GM23248 (cell line): ENCODE results near the gene PRG2. TPM values are rescaled to one million over a fixed set of nuclear protein-coding genes. Genes with fewer than 3 reads are reported as not detected.

ENCODE experiments used
- DNase-seq: peaks from one replicate; pipeline ENCODE4 v3.0.0-alpha.2; 2015
- H2AFZ ChIP-seq: fragments of 200-600 bp; sonication (generic); 2 replicates; pipeline ENCODE4 v1.6.1; 2016; ENCODE audit warnings: antibody characterized with exemption
- H3F3A ChIP-seq: fragments of 200-600 bp; sonication (generic); 2 replicates; pipeline ENCODE4 v1.6.1; 2016; ENCODE audit warnings: mild to moderate bottlenecking, antibody characterized with exemption, mixed run types; ENCODE audit not compliant: insufficient read depth
- H3K27ac ChIP-seq: fragments of 200-600 bp; sonication (generic); 2 replicates; pipeline ENCODE4 v1.5.1; 2016; ENCODE audit warnings: mild to moderate bottlenecking
- H3K27me3 ChIP-seq: fragments of 200-600 bp; sonication (generic); replicated peaks from 2 replicates; pipeline ENCODE4 v1.6.1; 2016; ENCODE audit warnings: mild to moderate bottlenecking; ENCODE audit not compliant: insufficient read depth
- H3K36me3 ChIP-seq: fragments of 200-600 bp; sonication (generic); 2 replicates; pipeline ENCODE4 v1.6.1; 2016; ENCODE audit warnings: low read depth, mild to moderate bottlenecking
- H3K4me1 ChIP-seq: fragments of 200-600 bp; sonication (generic); 2 replicates; pipeline ENCODE4 v1.6.1; 2016; ENCODE audit warnings: mild to moderate bottlenecking; ENCODE audit not compliant: insufficient read depth
- H3K4me2 ChIP-seq: fragments of 200-600 bp; sonication (generic); one replicate; pipeline ENCODE4 v1.6.1; 2016; ENCODE audit warnings: mild to moderate bottlenecking; ENCODE audit not compliant: unreplicated experiment
- H3K4me3 ChIP-seq: fragments of 200-600 bp; sonication (generic); 2 replicates; pipeline ENCODE4 v1.5.1; 2016; ENCODE audit warnings: mild to moderate bottlenecking
- H3K79me2 ChIP-seq: fragments of 200-600 bp; sonication (generic); 2 replicates; pipeline ENCODE4 v1.6.1; 2016; ENCODE audit warnings: mild to moderate bottlenecking; ENCODE audit not compliant: insufficient read depth
- H3K9ac ChIP-seq: fragments of 200-600 bp; sonication (generic); 2 replicates; pipeline ENCODE4 v1.6.1; 2016; ENCODE audit warnings: mild to moderate bottlenecking
- H3K9me2 ChIP-seq: fragments of 200-600 bp; sonication (generic); 2 replicates; pipeline ENCODE4 v1.6.1; 2016; ENCODE audit warnings: mixed run types, mild to moderate bottlenecking, moderate library complexity; ENCODE audit not compliant: insufficient read depth
- H3K9me3 ChIP-seq: fragments of 200-600 bp; sonication (generic); one replicate; pipeline ENCODE4 v1.6.1; 2017; ENCODE audit warnings: low read depth
- H4K20me1 ChIP-seq: fragments of 200-600 bp; sonication (generic); 2 replicates; pipeline ENCODE4 v1.6.0; 2016; ENCODE audit not compliant: insufficient read depth
- EZH2 ChIP-seq: fragments of 200-600 bp; sonication (generic); IDR thresholded peaks from 2 replicates; pipeline ENCODE4 v1.6.1; 2018; ENCODE audit warnings: antibody characterized with exemption, mild to moderate bottlenecking; ENCODE audit not compliant: insufficient read depth, poor library complexity, severe bottlenecking
- EZH2phosphoT487 ChIP-seq: fragments of 200-600 bp; sonication (generic); IDR thresholded peaks from 2 replicates; pipeline ENCODE4 v1.6.1; 2018; ENCODE audit warnings: antibody characterized with exemption, moderate library complexity, mild to moderate bottlenecking, low read depth; ENCODE audit not compliant: insufficient read depth
- WGBS, 2 experiments: methylation state at CpG; one replicate each; pipeline ENCODE4 v1.1.6; 2015 to 2017; ENCODE audit warnings: low lambda C conversion rate in 2 of 2, low coverage in 1 of 2; ENCODE audit errors: missing lambda C conversion rate in 2 of 2; 5-methylcytosine and 5-hydroxymethylcytosine counted together
- in situ Hi-C: fragments of 300-500 bp; cut with MboI; formaldehyde crosslinking; loops from 2 replicates; pipeline ENCODE4 v1.15.0; 2020
- polyA plus RNA-seq: library from polyadenylated mRNA; unstranded; fragments of >200 nt; fragmentation: Nextera tagmentation; extraction: Ambion mirVana; gene quantifications from 2 replicates; pipeline ENCODE4 v1.2.1, GENCODE V29; 2016
- total RNA-seq: library from RNA; depleted of rRNA; stranded (reverse); fragments of >200 nt; shearing (Covaris generic); gene quantifications from 2 replicates; pipeline ENCODE4 v1.2.3, GENCODE V29; 2014

PRG2 gene
- total and polyA plus RNA-seq, 2 experiments from 2014 or later = 2.2 to 2.8 TPM

DNA sequence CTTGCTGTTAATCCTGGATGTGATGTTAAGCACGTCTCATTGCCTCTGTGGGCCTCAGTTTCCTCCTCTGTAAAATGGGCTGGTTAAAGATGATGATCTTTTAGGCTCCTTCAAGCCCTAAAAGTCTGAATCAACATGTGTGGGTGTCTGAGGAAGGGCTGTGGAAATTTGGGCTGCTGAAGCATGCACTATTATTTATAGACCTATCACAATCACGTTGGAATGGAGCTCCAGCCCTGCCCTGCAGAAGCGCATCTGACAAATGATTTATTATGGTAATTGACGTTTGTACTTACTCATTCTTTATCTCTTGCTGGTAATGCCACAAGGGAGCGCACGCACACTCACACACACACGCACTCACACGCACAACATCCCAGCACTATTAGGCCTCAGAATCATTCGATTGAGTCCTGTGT, 31.9 kb downstream of the PRG2 start:
- in situ Hi-C loops = no loop called here
- TF ChIP-seq EZH2phosphoT487 = no peak
- no peak for TF ChIP-seq EZH2
- H3K9me2 ChIP-seq = no peaks in the 10 kb centered on the region
- H4K20me1 ChIP-seq = no peaks in the 10 kb centered on the region
- H3K4me1 ChIP-seq = peaks cover 11% of the 10 kb centered on the region
- H3K27ac ChIP-seq = no peak overlapping the region
- no peak overlapping the region for H2AFZ ChIP-seq
- H3K27me3 ChIP-seq = no peaks in the 10 kb centered on the region
- no peaks in the 10 kb centered on the region for H3K9me3 ChIP-seq
- no peaks in the 10 kb centered on the region for H3K36me3 ChIP-seq
- peak overlapping the region; percentile 78; the same call in 1 of the 2 replicates for H3K9ac ChIP-seq
- 71 to 73% methylated on average over 9 of the region's 9 CpGs for WGBS, 2 experiments
- peaks cover 16% of the 10 kb centered on the region for H3F3A ChIP-seq
- no peaks in the 10 kb centered on the region for H3K79me2 ChIP-seq
- no peak overlapping the region for H3K4me2 ChIP-seq
- no peak overlapping the region for H3K4me3 ChIP-seq
- peak; percentile 29 for DNase-seq

DNA sequence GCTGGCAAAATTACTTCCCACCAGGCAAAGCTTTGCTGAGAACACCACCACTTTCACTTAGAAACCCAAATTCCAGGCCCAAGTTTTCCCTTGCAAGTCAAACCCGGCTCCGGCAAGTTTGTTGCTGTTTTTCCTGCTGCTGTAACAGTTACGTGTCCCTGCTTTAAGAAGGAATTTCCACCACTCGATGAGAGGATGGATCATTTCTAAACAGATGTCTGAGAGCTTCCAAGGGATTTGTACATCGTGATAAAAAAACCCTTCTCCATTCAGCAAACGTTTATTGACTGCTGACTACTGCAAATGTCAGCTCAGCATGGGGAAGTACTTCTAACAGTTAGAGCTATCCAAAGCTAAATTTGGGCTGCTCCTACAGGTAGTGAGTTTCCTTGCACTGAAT, 32.6 kb downstream of the PRG2 start:
- H3K36me3 ChIP-seq = no peaks in the 10 kb centered on the region
- no peaks in the 10 kb centered on the region for H4K20me1 ChIP-seq
- H3K4me2 ChIP-seq = peak overlapping the region; percentile 45
- TF ChIP-seq EZH2 (no peak), EZH2phosphoT487 (no peak)
- WGBS, 2 experiments = 4 to 12% methylated on average over 6 of the region's 6 CpGs
- H3K9me2 ChIP-seq = no peaks in the 10 kb centered on the region
- in situ Hi-C loops = no loop called here
- DNase-seq = peak; percentile 75
- H3F3A ChIP-seq = peaks cover 16% of the 10 kb centered on the region
- peak overlapping the region; percentile 78 for H2AFZ ChIP-seq
- H3K4me1 ChIP-seq = peaks cover 11% of the 10 kb centered on the region
- H3K9me3 ChIP-seq = no peaks in the 10 kb centered on the region
- peak overlapping the region; percentile 78 for H3K9ac ChIP-seq
- H3K27ac ChIP-seq = peak overlapping the region; percentile 79
- H3K4me3 ChIP-seq = peak overlapping the region; percentile 50
- no peaks in the 10 kb centered on the region for H3K27me3 ChIP-seq
- H3K79me2 ChIP-seq = no peaks in the 10 kb centered on the region

DNA sequence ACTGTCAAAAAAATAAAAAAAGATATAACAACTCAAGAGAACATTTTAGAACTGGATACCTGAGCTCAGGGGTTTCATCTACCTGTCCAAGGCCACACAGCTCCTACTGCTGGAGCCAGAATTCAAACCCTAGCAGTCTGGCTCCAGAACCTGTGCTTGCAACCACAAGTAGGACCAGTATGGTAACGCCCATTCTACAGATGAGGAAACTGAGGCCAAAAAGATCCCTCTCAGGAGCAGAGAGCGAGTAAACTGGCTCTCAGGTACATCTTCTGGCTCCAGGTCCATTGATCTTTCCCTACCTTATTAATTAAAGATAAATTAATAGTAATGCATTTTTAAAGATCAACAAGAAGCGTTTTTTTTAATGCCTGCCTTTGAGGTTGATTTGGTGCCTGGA, 33.1 kb downstream of the PRG2 start:
- Histone ChIP-seq H3K4me1 (peaks cover 11% of the 10 kb centered on the region), H3K79me2 (no peaks in the 10 kb centered on the region), H3K4me2 (peak overlapping the region; percentile 45), H2AFZ (peak overlapping the region; percentile 78), H3K9ac (peak overlapping the region; percentile 78), H3K9me2 (no peaks in the 10 kb centered on the region), H3K27ac (peak overlapping the region; percentile 79), H3F3A (peaks cover 16% of the 10 kb centered on the region), H3K9me3 (no peaks in the 10 kb centered on the region), H3K27me3 (no peaks in the 10 kb centered on the region), H4K20me1 (no peaks in the 10 kb centered on the region), H3K36me3 (no peaks in the 10 kb centered on the region), H3K4me3 (no peak overlapping the region; the same call in 1 of the 2 replicates)
- no peak for DNase-seq
- TF ChIP-seq EZH2phosphoT487 (no peak), EZH2 (no peak)
- 52 to 60% methylated on average over 3 of the region's 3 CpGs for WGBS, 2 experiments
- in situ Hi-C loops = no loop called here

DNA sequence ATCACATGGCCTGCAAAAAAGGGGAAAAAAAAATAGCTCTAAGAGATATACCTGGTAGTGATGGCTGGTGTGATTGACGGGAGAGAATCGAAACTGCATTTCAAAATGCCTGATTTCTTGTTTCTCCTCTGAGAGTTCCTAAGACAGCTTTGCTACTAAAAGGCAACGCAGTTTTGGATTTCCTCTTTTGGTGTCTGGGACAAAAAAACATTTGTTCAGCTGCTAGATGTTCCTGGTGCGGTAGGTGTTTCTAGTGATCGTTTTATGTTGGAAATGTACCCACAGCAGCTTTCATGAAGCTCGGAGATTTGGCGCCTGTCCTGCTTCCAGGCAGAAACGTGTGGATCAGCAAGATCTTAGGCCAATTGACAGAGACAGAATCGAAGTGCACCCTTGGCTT, 34.2 kb downstream of the PRG2 start:
- H3K27me3 ChIP-seq = no peaks in the 10 kb centered on the region
- H3K4me3 ChIP-seq = no peak overlapping the region
- no peak overlapping the region for H3K27ac ChIP-seq
- TF ChIP-seq EZH2phosphoT487 (no peak), EZH2 (no peak)
- no peaks in the 10 kb centered on the region for H3K9me2 ChIP-seq
- DNase-seq = no peak
- WGBS, 2 experiments = 66 to 70% methylated on average over 9 of the region's 9 CpGs
- H3K4me2 ChIP-seq = no peak overlapping the region
- in situ Hi-C loops = no loop called here
- H2AFZ ChIP-seq = no peak overlapping the region
- H4K20me1 ChIP-seq = no peaks in the 10 kb centered on the region
- no peaks in the 10 kb centered on the region for H3K36me3 ChIP-seq
- peaks cover 11% of the 10 kb centered on the region for H3K4me1 ChIP-seq
- H3K79me2 ChIP-seq = no peaks in the 10 kb centered on the region
- peaks cover 16% of the 10 kb centered on the region for H3F3A ChIP-seq
- H3K9me3 ChIP-seq = no peaks in the 10 kb centered on the region
- no peak overlapping the region for H3K9ac ChIP-seq

DNA sequence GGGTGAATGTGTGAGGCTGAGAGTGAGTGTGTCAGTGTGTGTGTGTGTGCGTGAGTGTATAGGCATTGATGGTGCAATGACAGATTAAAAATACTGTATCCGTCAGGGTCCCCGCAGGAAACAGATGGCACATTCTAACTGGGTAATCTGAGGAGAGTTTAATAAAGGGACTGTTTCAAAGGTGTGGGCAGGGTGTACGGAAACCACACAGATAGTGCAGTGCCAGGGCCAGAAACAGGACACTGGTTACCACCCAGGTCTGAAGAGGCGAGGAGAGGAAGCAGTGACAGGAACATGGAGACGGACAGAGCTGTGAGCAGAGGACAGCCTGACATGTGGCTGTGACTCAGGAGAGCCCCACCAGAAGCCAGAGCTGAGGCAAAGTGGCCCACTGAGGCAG, 35.8 kb downstream of the PRG2 start:
- WGBS, 2 experiments = 86 to 92% methylated on average over 6 of the region's 6 CpGs

More for the DNA sequence above, 35.8 kb downstream of the PRG2 start:
- no peak overlapping the region for H3K27ac ChIP-seq
- H3K4me1 ChIP-seq = peaks cover 11% of the 10 kb centered on the region
- no peaks in the 10 kb centered on the region for H3K27me3 ChIP-seq
- H3K4me3 ChIP-seq = no peak overlapping the region
- no peaks in the 10 kb centered on the region for H3K9me2 ChIP-seq
- H3K9me3 ChIP-seq = no peaks in the 10 kb centered on the region
- no peak overlapping the region for H3K4me2 ChIP-seq
- no peaks in the 10 kb centered on the region for H3K79me2 ChIP-seq
- H3F3A ChIP-seq = peaks cover 16% of the 10 kb centered on the region
- H3K9ac ChIP-seq = no peak overlapping the region
- in situ Hi-C loops = no loop called here
- no peaks in the 10 kb centered on the region for H3K36me3 ChIP-seq
- no peak overlapping the region for H2AFZ ChIP-seq
- no peak for TF ChIP-seq EZH2
- TF ChIP-seq EZH2phosphoT487 = no peak
- H4K20me1 ChIP-seq = no peaks in the 10 kb centered on the region
- DNase-seq = no peak
